Small intestine (tissue), 7 donors: Measurements from ENCODE around the gene PERP. TPM values are rescaled to one million over a fixed set of nuclear protein-coding genes. Genes with fewer than 3 reads are reported as not detected.
A peak's percentile ranks its signal among the peaks of the same experiment; 100 is the strongest.
"Not testable (repeated sequence)": the region's sequence is repeated elsewhere in the genome, so short reads cannot be mapped to it uniquely, and the experiment has no call there.

Experiments
- DNase-seq, 2 donors: peaks; one replicate each; pipeline versions ENCODE4 v3.0.0 to v3.0.0-alpha.2; 2013
- FAIRE-seq: peaks from 2 replicates; lab custom pipeline; 2012; peaks lifted over from hg19 to GRCh38; lab: Jason Lieb, UNC
- H3K27ac ChIP-seq, 3 donors: one replicate each; pipeline ENCODE4 v1.5.1; 2013; ENCODE audit warnings: low read length in 2 of 3, mild to moderate bottlenecking in 2 of 3, control low read depth in 1 of 3, inconsistent platforms in 1 of 3, low read depth in 1 of 3, moderate library complexity in 1 of 3
- H3K27me3 ChIP-seq, 3 donors: one replicate each; pipeline ENCODE4 v1.6.1; 2013; ENCODE audit warnings: low read length in 3 of 3, inconsistent platforms in 1 of 3; ENCODE audit not compliant: control insufficient read depth in 3 of 3, insufficient read depth in 3 of 3
- H3K36me3 ChIP-seq, 3 donors: one replicate each; pipeline ENCODE4 v1.6.1; 2013; ENCODE audit warnings: low read length in 3 of 3, inconsistent platforms in 1 of 3, low read depth in 1 of 3, mild to moderate bottlenecking in 1 of 3, moderate library complexity in 1 of 3; ENCODE audit not compliant: control insufficient read depth in 3 of 3, insufficient read depth in 2 of 3
- H3K4me1 ChIP-seq, 3 donors: one replicate each; pipeline ENCODE4 v1.6.1; 2013; ENCODE audit warnings: low read length in 2 of 3, inconsistent platforms in 1 of 3, low read depth in 1 of 3, mild to moderate bottlenecking in 1 of 3, moderate library complexity in 1 of 3; ENCODE audit not compliant: control insufficient read depth in 3 of 3, insufficient read depth in 2 of 3
- H3K4me3 ChIP-seq, 3 donors: one replicate each; pipeline ENCODE4 v1.5.1; 2013; ENCODE audit warnings: low read length in 3 of 3, control low read depth in 1 of 3, inconsistent platforms in 1 of 3, low read depth in 1 of 3, mild to moderate bottlenecking in 1 of 3, moderate library complexity in 1 of 3
- H3K9me3 ChIP-seq, 2 donors: one replicate each; pipeline ENCODE4 v1.6.1; 2013; ENCODE audit warnings: low read depth in 1 of 2, low read length in 1 of 2; ENCODE audit not compliant: control insufficient read depth in 2 of 2, insufficient read depth in 1 of 2
- WGBS, 3 donors: extraction: QIAGEN DNeasy Blood & Tissue Kit; methylation state at CpG; one replicate each; pipeline ENCODE4 v1.1.7; 2013; 5-methylcytosine and 5-hydroxymethylcytosine counted together
- polyA plus RNA-seq, 4 donors: library from polyadenylated mRNA; stranded (reverse) in 3 of 4; unstranded in 1 of 4; fragments of 200-250 nt in 3 of 4; fragments of 120-200 nt in 1 of 4; gene quantifications; one replicate each; pipeline versions ENCODE4 v1.2.1 to v1.2.3, GENCODE V29; 2013
- donor health status: healthy with polysubstance abuse.
- donor health status: control.
- donor health status: control.
- donor health status: Bipolar disorder and iron deficiency.
- donor health status: healthy.

The PERP gene
- polyA plus RNA-seq, 4 donors = 47.2 to 83.4 (median 53.4) TPM

DNA sequence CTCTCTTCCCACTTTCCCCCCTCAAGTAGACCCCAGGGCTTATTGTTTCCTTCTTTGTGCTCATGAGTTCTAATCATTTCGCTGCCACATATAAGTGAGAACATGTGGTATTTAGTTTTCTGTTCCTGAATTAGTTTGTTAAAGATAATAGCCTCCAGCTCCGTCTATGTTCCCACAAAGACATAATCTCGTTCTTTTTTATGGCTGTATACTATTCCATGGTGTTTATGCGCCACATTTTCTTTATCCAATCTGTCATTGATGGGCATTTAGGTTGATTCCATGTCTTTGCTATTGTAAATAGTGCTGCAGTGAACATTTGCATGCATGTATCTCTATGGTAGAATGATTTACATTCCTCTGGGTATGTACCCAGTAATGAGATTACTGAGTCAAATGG, 16.9 kb upstream of the PERP start:
- H3K27me3 ChIP-seq = peaks cover 0 to 4% (median 0%) of the 10 kb centered on the region in 3 donors
- WGBS, 3 donors = 74 to 92% (median 91%) methylated on average over 4 of the region's 4 CpGs

DNA sequence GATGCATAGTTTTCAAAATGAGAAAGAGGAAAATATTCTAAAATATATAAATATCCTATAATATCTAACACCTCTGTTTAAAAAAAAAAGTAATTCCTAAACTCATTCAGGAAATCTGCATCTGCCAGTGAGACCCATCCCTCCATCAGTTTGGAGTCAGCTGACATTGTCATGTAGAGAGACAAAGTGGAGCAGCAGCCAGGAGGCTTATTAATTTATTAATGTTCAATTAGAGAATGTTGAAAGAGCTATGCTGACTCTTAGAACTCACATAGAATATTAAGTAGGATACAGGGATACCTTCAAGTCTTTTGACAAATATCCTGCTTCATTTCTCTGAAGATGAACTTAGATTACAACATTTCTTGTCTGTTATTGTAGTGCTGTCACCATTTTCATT, 12.8 kb upstream of the PERP start:
- Histone ChIP-seq H3K4me3 (no peak overlapping the region), H3K27me3 (peaks cover 0 to 4% (median 0%) of the 10 kb centered on the region in 3 donors), H3K9me3 (no peaks in the 10 kb centered on the region), H3K4me1 (peaks cover 0 to 3% (median 0%) of the 10 kb centered on the region in 3 donors), H3K36me3 (no peaks in the 10 kb centered on the region), H3K27ac (no peak overlapping the region)
- DNase-seq (no peak), FAIRE-seq (no peak)

More for the DNA sequence above, 16.9 kb upstream of the PERP start:
- no peak overlapping the region for H3K4me3 ChIP-seq
- no peak for DNase-seq
- H3K27ac ChIP-seq = no peak overlapping the region
- no peaks in the 10 kb centered on the region for H3K9me3 ChIP-seq
- FAIRE-seq = no peak
- no peaks in the 10 kb centered on the region for H3K36me3 ChIP-seq
- no peaks in the 10 kb centered on the region for H3K4me1 ChIP-seq

DNA sequence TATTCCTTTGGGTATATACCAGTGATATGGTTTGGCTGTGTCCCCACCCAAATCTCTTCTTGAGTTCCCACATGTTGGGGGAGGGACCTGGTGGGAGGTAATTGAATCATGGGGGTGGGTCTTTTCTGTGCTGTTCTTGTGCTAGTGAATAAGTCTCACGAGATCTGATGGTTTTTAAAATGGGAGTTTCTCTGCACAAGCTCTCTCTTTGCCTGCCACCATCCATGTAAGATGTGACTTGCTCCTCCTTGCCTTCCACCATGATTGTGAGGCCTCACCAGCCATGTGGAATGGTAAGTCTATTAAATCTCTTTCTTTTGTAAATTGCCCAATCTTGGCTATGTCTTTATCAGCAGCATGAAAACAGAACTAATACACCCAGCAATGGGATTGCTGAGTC, 12.0 kb upstream of the PERP start:
- not testable (repeated sequence) for H3K4me3 ChIP-seq, H3K27me3 ChIP-seq, H3K4me1 ChIP-seq, FAIRE-seq, DNase-seq, H3K36me3 ChIP-seq, H3K9me3 ChIP-seq, H3K27ac ChIP-seq
- 77 to 89% (median 85%) methylated on average over 1 of the region's 1 CpG for WGBS, 3 donors

DNA sequence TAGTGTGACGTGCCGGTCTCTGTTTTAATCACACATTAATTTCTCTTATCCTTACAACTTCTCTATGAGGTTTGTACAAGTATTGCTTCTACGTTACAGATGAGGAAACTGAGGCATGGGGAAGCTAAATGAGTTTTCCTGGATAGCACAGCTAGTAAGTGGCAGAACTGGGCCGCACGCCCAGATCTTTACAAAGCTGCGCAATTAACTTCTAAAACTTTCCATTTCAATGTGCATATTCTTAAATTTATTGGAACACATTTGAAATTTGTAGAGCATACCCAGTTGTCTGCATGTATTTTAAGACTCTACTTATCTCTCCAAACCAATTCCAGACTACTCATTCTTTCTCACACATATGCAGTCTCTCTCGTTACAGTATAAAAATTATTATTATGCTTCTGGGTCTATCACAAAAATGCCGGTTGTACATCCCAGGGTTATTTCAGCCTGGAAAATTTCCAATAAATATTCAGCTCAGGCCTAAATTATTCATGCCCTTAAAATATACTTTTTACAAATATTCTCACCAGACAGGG, 10.2 kb upstream of the PERP start:
- Histone ChIP-seq H3K4me1 (peaks cover 0 to 3% (median 0%) of the 10 kb centered on the region in 3 donors), H3K36me3 (no peaks in the 10 kb centered on the region), H3K27ac (no peak overlapping the region), H3K27me3 (no peaks in the 10 kb centered on the region), H3K4me3 (no peak overlapping the region), H3K9me3 (no peaks in the 10 kb centered on the region)
- 85 to 89% (median 86%) methylated on average over 8 of the region's 8 CpGs for WGBS, 3 donors
- no peak for FAIRE-seq
- no peak for DNase-seq

DNA sequence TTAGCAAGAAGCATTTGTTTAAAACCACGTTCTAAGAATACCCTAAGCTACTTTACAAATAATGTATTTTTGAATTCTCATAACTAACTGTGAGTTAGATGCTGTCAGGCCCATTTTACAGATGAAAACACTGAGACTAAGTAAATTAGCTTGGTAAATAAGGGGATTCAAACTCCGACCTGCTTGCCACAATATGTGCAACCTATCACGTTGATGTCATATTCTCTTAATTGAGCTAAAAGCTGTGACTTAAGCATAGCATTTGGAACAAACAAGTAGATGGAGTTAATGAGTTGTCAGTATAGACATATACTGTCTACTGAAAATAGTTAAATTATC, 9.4 kb upstream of the PERP start:
- no peak overlapping the region for H3K4me3 ChIP-seq
- H3K36me3 ChIP-seq = no peaks in the 10 kb centered on the region
- WGBS, 3 donors = 55 to 66% (median 59%) methylated on average over 3 of the region's 3 CpGs
- no peak overlapping the region for H3K27ac ChIP-seq
- peaks cover 0 to 3% (median 0%) of the 10 kb centered on the region in 3 donors for H3K4me1 ChIP-seq
- FAIRE-seq (no peak), DNase-seq (no peak)
- no peaks in the 10 kb centered on the region for H3K9me3 ChIP-seq
- no peaks in the 10 kb centered on the region for H3K27me3 ChIP-seq

DNA sequence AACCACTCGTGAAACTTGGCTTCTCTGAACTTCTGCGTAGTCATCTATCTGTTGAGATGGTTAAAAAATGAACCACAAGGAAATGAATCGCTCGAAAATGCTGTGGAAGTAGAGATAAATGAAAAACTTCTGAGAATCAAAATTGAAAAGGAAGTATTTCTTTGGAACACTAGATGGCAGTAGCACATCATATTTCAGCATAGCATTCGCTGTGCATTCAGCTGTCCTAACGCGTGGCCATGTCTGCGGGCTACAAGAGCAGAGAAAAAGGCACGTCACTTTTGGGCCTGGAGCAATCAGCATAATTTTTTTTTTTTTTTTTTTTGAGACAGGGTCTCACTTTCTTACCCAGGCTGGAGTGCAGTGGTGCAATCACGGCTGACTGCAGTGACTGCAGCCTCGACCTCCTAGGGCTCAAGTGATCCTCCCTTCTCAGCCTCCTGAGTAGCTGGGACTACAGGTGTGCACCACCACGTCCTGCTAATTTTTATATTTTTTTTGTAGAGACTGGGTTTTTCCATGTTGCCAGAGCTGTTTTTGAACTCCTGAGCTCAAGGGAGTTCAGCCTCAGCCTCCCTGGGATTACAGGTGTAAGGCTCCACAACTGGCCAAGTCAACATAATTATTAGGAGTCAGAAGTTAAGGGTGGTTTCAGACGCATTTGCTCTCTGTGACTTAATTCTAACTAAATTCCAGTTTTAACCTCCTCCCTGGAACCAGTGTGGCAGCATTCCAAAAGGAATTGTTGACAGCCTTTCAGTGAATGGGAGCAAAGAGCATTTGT, 8.8 kb upstream of the PERP start:
- 13 to 22% (median 19%) methylated on average over 13 of the region's 13 CpGs for WGBS, 3 donors
- FAIRE-seq = no peak
- DNase-seq = peak; percentile 73 to 79

DNA sequence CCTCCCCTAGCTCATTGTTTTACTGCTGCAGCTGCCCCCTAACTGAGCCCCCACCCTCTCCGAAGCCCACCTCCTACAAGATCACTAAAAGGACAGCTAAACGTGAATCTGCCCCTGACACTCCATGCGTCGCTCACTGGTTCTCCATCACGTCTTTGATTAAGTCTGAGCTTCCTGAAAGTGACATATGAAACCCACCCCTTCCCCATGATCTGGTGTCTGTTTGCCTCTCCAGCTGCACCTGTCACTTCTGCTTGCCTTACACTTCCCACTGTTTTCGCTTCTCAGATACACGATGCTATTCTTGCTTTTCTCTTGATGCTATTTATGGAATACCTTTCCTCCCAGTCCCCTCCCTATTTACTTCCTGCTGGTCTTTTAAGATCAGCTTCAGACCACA, 8.0 kb upstream of the PERP start:
- 43 to 73% (median 69%) methylated on average over 7 of the region's 7 CpGs for WGBS, 3 donors
- no peak for DNase-seq

More for the DNA sequence above, 8.8 kb upstream of the PERP start:
- H3K36me3 ChIP-seq = no peaks in the 10 kb centered on the region
- H3K4me3 ChIP-seq = no peak overlapping the region
- no peaks in the 10 kb centered on the region for H3K9me3 ChIP-seq
- no peaks in the 10 kb centered on the region for H3K27me3 ChIP-seq
- peaks cover 0 to 3% (median 0%) of the 10 kb centered on the region in 3 donors for H3K4me1 ChIP-seq
- no peak overlapping the region for H3K27ac ChIP-seq

DNA sequence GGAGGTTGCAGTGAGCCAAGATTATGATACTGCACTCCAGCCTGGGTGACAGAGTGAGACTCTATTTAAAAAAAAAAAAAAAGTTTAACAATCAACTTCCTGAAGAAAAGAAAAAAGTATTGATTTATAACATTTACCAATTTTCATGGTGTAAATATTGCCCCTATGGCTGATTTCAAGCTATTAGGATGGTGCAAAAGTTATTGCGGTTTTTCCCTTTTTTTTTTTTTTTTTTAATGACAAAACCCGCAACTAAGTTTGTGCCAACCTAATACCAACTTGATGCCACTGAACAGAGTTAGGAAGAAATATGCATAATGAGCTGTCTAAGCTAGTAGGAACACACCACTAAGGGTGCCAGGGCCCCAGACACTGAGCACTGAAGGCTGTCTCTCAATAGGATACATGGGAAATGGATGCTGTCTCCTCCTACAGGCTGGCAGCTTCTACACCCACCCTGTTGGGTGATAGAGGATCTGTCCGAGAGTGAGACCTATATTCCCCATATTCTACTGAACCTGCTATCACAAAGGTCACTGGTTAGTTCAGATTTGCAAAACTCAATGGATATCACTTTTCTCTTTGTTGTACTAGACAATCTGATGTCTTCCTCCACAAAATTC, 6.5 kb upstream of the PERP start:
- H3K4me1 ChIP-seq = peaks cover 0 to 3% (median 2%) of the 10 kb centered on the region in 3 donors
- no peak for FAIRE-seq
- H3K4me3 ChIP-seq = no peak overlapping the region
- 84 to 88% (median 87%) methylated on average over 3 of the region's 3 CpGs for WGBS, 3 donors
- H3K27ac ChIP-seq = no peak overlapping the region
- no peaks in the 10 kb centered on the region for H3K9me3 ChIP-seq
- no peaks in the 10 kb centered on the region for H3K27me3 ChIP-seq
- no peak for DNase-seq
- H3K36me3 ChIP-seq = no peaks in the 10 kb centered on the region

More for the DNA sequence above, 8.0 kb upstream of the PERP start:
- no peak for FAIRE-seq
- Histone ChIP-seq H3K36me3 (no peaks in the 10 kb centered on the region), H3K9me3 (no peaks in the 10 kb centered on the region), H3K27me3 (no peaks in the 10 kb centered on the region), H3K4me3 (no peak overlapping the region), H3K27ac (no peak overlapping the region), H3K4me1 (peaks cover 0 to 3% (median 0%) of the 10 kb centered on the region in 3 donors)
